SK-N-SH treated with all-trans-retinoic acid at 6 μM for 48 hours (cell line): ENCODE measurements around the gene ARID1B.

Experiments
- ATAC-seq: fragments of 200-7000 bp; cut with Tn5 transposase; 3 replicates; pipeline ENCODE4 v1.9.1; 2020; ENCODE audit warnings: mild to moderate bottlenecking, moderate library complexity
- ARNTL ChIP-seq: fragments of 450-650 bp; formaldehyde crosslinking; IDR thresholded peaks from 2 replicates; pipeline ENCODE4 v1.5.0; 2020; ENCODE audit warnings: low read depth, mild to moderate bottlenecking, moderate library complexity, borderline replicate concordance
- BACH2 ChIP-seq: fragments of 250-450 bp; sonication (Bioruptor Pico); IDR thresholded peaks from 2 replicates; pipeline ENCODE4 v1.9.0; 2021; ENCODE audit warnings: mild to moderate bottlenecking, borderline replicate concordance
- CREB5 ChIP-seq: fragments of 250-450 bp; sonication (Bioruptor Pico); IDR thresholded peaks from 2 replicates; pipeline ENCODE4 v1.5.1; 2020; ENCODE audit warnings: low read depth, mild to moderate bottlenecking, moderate library complexity
- CSDC2 ChIP-seq: fragments of 250-450 bp; sonication (Bioruptor Pico); IDR thresholded peaks from 2 replicates; pipeline ENCODE4 v1.5.0; 2020; ENCODE audit warnings: mild to moderate bottlenecking, moderate library complexity
- CSRNP3 ChIP-seq: fragments of 250-450 bp; sonication (Bioruptor Pico); IDR thresholded peaks from 2 replicates; pipeline ENCODE4 v1.5.1; 2021; ENCODE audit warnings: mild to moderate bottlenecking, moderate library complexity
- ESRRG ChIP-seq: fragments of 250-450 bp; sonication (Bioruptor Pico); IDR thresholded peaks from 2 replicates; pipeline ENCODE4 v1.6.1; 2021; ENCODE audit warnings: mild to moderate bottlenecking
- GLIS3 ChIP-seq: fragments of 250-450 bp; sonication (Bioruptor Pico); IDR thresholded peaks from 2 replicates; pipeline ENCODE4 v1.5.0; 2020; ENCODE audit warnings: mild to moderate bottlenecking, moderate library complexity
- ISL1 ChIP-seq: fragments of 250-450 bp; sonication (Bioruptor Pico); IDR thresholded peaks from 2 replicates; pipeline ENCODE4 v2.1.2; 2022; ENCODE audit warnings: mild to moderate bottlenecking, moderate library complexity
- OSR1 ChIP-seq: fragments of 250-450 bp; sonication (Bioruptor Pico); IDR thresholded peaks from 2 replicates; pipeline ENCODE4 v1.8.0; 2022; ENCODE audit warnings: moderate library complexity, mild to moderate bottlenecking, inconsistent platforms
- PATZ1 ChIP-seq: fragments of 250-450 bp; sonication (Bioruptor Pico); IDR thresholded peaks from 2 replicates; pipeline ENCODE4 v1.8.0; 2020; ENCODE audit warnings: mild to moderate bottlenecking, moderate library complexity, borderline replicate concordance
- POU6F1 ChIP-seq: fragments of 250-450 bp; sonication (Bioruptor Pico); IDR thresholded peaks from 2 replicates; pipeline ENCODE4 v1.8.0; 2021; ENCODE audit warnings: low read depth, mild to moderate bottlenecking, moderate library complexity, borderline replicate concordance
- PPARA ChIP-seq: fragments of 250-450 bp; sonication (Bioruptor Pico); IDR thresholded peaks from 2 replicates; pipeline ENCODE4 v1.5.0; 2020; ENCODE audit warnings: mild to moderate bottlenecking, borderline replicate concordance
- RARB ChIP-seq: fragments of 250-450 bp; sonication (Bioruptor Pico); IDR thresholded peaks from 2 replicates; pipeline ENCODE4 v1.8.0; 2021; ENCODE audit warnings: mild to moderate bottlenecking, moderate library complexity
- SNAI2 ChIP-seq: fragments of 250-450 bp; sonication (Bioruptor Pico); IDR thresholded peaks from 2 replicates; pipeline ENCODE4 v1.5.0; 2020; ENCODE audit warnings: mild to moderate bottlenecking, moderate library complexity
- TCF4 ChIP-seq: fragments of 250-450 bp; sonication (Bioruptor Pico); IDR thresholded peaks from 2 replicates; pipeline ENCODE4 v1.8.0; 2021; ENCODE audit warnings: mild to moderate bottlenecking, moderate library complexity, borderline replicate concordance
- TOX ChIP-seq: fragments of 250-450 bp; sonication (Bioruptor Pico); IDR thresholded peaks from 2 replicates; pipeline ENCODE4 v1.8.0; 2021; ENCODE audit warnings: mild to moderate bottlenecking, moderate library complexity, borderline replicate concordance
- TSHZ2 ChIP-seq: fragments of 250-450 bp; sonication (Bioruptor Pico); IDR thresholded peaks from 2 replicates; pipeline ENCODE4 v1.5.0; 2020; ENCODE audit warnings: mild to moderate bottlenecking, moderate library complexity
- ZC3H10 ChIP-seq: fragments of 250-450 bp; sonication (Bioruptor Pico); IDR thresholded peaks from 2 replicates; pipeline ENCODE4 v1.5.1; 2021; ENCODE audit warnings: mild to moderate bottlenecking, moderate library complexity
- ZFP3 ChIP-seq: fragments of 250-450 bp; sonication (Bioruptor Pico); IDR thresholded peaks from 2 replicates; pipeline ENCODE4 v1.5.0; 2020; ENCODE audit warnings: mild to moderate bottlenecking, moderate library complexity
- ZFP30 ChIP-seq: fragments of 450-650 bp; formaldehyde crosslinking; IDR thresholded peaks from 2 replicates; pipeline ENCODE4 v1.5.0; 2022; ENCODE audit warnings: mild to moderate bottlenecking, moderate library complexity
- ZNF565 ChIP-seq: fragments of 450-650 bp; formaldehyde crosslinking; conservative IDR thresholded peaks from 2 replicates; pipeline ENCODE4 v1.5.0; 2020; ENCODE audit warnings: low read depth, mild to moderate bottlenecking, moderate library complexity
- ZNF70 ChIP-seq: fragments of 450-650 bp; formaldehyde crosslinking; IDR thresholded peaks from 2 replicates; pipeline ENCODE4 v1.5.0; 2020; ENCODE audit warnings: mild to moderate bottlenecking, moderate library complexity
- ZNF8 ChIP-seq: fragments of 450-650 bp; formaldehyde crosslinking; IDR thresholded peaks from 2 replicates; pipeline ENCODE4 v1.5.0; 2020; ENCODE audit warnings: mild to moderate bottlenecking, moderate library complexity

The ARID1B gene

GRCh38 chr6:157148391-157149323, 371.5 kb downstream of the ARID1B start:
- TF ChIP-seq TSHZ2 (CRISPR knock-in tag) (peak; percentile 91), RARB (CRISPR knock-in tag) (no peak), BACH2 (CRISPR knock-in tag) (no peak), CSRNP3 (no peak), PPARA (CRISPR knock-in tag) (no peak), CSDC2 (peak; percentile 44), ZNF565 (no peak), POU6F1 (CRISPR knock-in tag) (no peak), ESRRG (CRISPR knock-in tag) (no peak), ZFP3 (CRISPR knock-in tag) (peak; percentile 65; the same call in 1 of the 2 replicates), ZNF70 (CRISPR knock-in tag) (no peak), PATZ1 (CRISPR knock-in tag) (peak; percentile 13; the same call in 1 of the 2 replicates), ZC3H10 (CRISPR knock-in tag) (no peak), GLIS3 (CRISPR knock-in tag) (no peak), ZFP30 (no peak), OSR1 (CRISPR knock-in tag) (no peak), CREB5 (CRISPR knock-in tag) (0 out of 2 replicates have a peak, but pooled peaks have one; percentile 33), TCF4 (CRISPR knock-in tag) (peak; percentile 95; the same call in 1 of the 2 replicates), TOX (CRISPR knock-in tag) (no peak), ZNF8 (CRISPR knock-in tag) (peak; percentile 48; the same call in 1 of the 2 replicates), ARNTL (CRISPR knock-in tag) (no peak), SNAI2 (CRISPR knock-in tag) (peak; percentile 28; the same call in 1 of the 2 replicates), ISL1 (CRISPR knock-in tag) (peak; percentile 41)
- peak; percentile 83 for ATAC-seq

- TF ChIP-seq SNAI2 (CRISPR knock-in tag) (no peak), CSDC2 (no peak), TOX (CRISPR knock-in tag) (peak; percentile 79; the same call in 1 of the 2 replicates), ZNF70 (CRISPR knock-in tag) (no peak), BACH2 (CRISPR knock-in tag) (no peak), ESRRG (CRISPR knock-in tag) (no peak), ZC3H10 (CRISPR knock-in tag) (peak; percentile 58; the same call in 1 of the 2 replicates), ARNTL (CRISPR knock-in tag) (no peak)
- peak; percentile 19; the same call in 2 of the 3 replicates for ATAC-seq
These were observed 372.9 kb downstream of the ARID1B start for GRCh38 chr6:157150076-157150475.
